Frontal cortex (tissue), 4 donors: ENCODE data around the gene ZNF205. TPM values are rescaled to one million over a fixed set of nuclear protein-coding genes. Genes with fewer than 3 reads are reported as not detected.
"Not testable (repeated sequence)": the region's sequence is repeated elsewhere in the genome, so short reads cannot be mapped to it uniquely, and the experiment has no call there.

Experiments
- DNase-seq, 2 donors: peaks; one replicate each; pipeline ENCODE4 v3.0.0; 2012; ENCODE audit warnings: low spot score in 2 of 2
- FAIRE-seq: peaks from 2 replicates; lab custom pipeline; 2012; peaks lifted over from hg19 to GRCh38; lab: Jason Lieb, UNC
- small RNA-seq: library from RNA; depleted of rRNA; stranded (forward); fragments of <200 nt; gene quantifications from one replicate; pipeline ENCODE3, GENCODE V24; 2014
- total RNA-seq: library from RNA; depleted of rRNA; stranded (reverse); fragments of >200 nt; gene quantifications from one replicate; pipeline ENCODE4 v1.2.3, GENCODE V29; 2014
- donor health status: control.
- donor health status: control.
- donor health status: control.

Gene ZNF205
- total RNA-seq, 1 donor from 2014 or later: 17.9 TPM

DNA sequence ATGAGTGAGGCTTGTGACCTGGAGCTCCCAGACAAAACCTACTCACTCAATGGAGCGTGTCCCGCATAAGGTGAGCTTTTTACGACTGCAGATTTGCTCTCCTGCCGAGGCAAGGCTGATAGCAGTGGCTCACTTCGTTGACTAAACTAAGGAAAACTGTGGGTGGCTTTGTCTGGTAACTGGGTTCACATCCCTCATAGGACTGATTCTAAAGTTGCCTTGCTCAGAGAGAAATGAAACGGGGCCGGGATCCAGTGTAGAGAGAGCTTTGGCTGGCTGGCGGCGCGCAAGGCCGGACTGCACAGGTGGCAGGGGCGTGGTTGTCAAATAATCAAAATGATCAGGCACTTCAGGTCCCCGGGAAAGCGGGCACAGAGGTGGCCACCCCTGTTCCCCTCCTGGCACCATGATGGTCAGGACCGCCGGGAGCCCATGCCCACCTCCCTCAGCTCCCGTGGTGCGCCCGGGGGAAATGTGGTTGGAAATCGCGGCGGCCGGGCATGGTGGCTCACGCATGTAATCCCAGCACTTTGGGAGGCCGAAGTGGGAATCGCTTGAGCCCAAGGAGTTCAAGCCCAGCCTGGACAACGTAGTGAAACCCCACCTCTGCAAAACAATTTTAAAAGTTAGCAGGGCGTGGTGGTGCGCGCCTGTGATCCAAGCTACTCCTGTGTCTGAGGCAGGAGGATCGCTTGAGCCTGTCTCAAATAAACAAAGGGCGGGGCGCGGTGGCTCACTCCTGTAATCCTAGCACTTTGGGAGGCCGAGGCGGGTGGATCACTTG lies 49.0 kb downstream of the ZNF205 start:
- DNase-seq (no peak), FAIRE-seq (no peak)

DNA sequence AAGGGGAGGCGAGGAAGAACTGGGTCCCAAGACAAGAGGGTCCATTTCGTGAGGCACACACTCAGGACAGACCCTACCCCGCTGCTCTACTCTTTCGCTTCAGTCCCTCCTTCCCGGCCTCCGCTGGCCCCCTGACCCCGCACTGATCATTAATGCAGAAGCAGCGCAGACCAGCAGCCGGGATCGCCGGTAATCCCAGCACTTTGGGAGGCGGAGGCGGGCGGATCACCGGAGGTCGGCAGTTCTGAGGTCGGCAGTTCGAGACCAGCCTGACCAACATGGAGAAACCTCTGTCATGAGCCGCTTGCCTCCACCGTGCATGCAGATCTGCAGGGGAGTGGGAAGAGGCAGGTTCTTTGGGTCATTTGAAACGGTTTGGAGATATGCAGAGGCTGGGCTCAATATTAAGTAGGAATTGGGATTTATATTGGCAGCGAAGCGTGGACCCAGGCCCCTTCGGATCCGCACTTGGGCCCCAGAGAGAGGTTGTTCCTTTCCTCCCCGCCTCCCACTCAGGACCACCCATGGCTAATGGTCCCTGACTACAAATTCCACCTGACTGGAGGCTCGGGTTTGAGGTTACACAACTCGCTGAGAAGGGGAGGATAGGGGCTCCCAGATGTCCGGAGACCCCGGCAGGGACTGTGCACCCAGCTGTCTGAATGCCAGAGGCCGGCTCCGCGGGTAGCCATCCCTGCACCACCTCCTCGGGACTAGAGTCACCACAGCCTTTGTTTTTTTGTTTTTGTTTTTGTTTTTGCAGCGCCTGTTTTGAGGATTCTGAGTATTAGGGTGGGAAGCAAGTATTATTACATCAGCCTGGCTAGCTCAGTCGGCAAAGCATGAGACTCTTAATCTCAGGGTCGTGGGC lies 52.0 kb downstream of the ZNF205 start:
- no peak for FAIRE-seq
- DNase-seq: no peak

DNA sequence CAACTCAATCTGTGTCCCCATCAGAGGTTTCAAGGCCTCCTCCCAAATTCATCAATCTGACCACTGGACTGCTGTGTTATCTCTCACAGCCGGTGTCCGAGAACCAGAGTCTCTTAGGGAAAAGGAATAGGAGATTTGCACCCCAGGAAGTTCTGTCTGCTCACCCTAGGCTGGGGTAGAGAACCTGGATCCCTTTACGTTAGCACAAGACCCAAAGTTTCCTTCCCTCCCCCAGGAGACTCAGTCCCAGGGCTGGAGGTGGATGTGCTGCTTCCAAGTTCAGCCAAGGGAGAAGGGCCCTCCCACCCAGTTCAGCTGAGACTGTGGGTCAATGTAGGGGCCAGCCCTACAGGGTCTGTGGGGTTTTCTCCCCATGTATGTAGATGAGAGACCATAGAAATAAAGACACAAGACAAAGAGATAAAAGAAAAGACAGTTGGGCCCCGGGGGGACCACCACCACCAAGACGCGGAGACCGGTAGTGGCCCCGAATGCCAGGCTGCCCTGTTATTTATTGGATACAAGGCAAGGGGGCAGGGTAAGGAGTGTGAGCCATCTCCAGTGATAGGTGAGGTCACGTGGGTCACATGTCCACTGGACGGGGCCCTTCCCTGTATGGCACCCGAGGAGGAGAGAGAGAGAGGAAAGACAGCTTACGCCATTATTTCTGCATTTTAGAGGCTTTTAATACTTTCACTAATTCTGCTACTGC lies 52.9 kb downstream of the ZNF205 start:
- FAIRE-seq: no peak

DNA sequence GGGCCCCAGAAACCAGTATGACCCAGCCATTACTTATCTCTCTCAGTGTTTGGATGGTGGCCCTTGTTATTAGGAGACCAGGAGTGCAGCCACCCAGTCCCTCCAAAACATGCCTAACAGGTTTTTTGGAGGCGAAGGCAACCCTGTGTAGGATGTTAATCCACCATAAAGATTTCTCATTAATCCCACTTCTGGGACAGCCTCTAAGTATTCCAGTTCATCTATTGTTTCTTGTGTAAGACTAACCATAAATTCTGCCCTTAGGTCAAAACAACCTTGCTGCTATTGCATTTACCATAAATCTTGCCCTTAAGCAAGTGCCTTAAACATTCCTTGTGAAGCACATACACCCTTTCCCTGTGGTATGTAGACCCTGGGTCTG lies 54.1 kb downstream of the ZNF205 start:
- FAIRE-seq (no peak), DNase-seq (no peak)

More for the DNA sequence above, 52.9 kb downstream of the ZNF205 start:
- no peak for DNase-seq

DNA sequence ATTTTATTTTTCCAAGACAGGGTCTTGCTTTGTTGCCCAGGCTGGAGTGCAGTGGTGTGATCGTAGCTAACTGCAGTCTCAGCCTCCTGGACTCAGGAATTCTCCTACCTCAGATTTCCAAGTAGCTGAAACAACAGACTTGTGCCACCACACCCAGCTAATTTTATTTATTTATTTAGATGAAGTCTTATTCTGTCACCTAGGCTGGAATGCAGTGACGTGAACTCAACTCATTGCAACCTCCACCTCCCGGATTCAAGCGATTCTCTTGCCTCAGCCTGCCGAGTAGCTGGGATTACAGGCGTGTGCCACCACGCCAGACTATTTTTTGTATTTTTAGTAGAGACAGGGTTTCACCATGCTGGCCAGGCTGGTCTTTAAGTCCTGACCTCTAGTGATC lies 56.3 kb downstream of the ZNF205 start:
- not testable (repeated sequence) for FAIRE-seq, DNase-seq

Small RNAs within 50 kb of the gene (small RNA-seq; reads per million reads assigned to genes)
- 0.20 reads per million for gene RNU1-22P

Other genes starting within 250 kb of the ZNF205 start
- gene FLYWCH2, start 229.4 kb upstream of the ZNF205 start, total RNA-seq: 46.5 TPM
- 22.8 TPM for gene FLYWCH1, start 200.7 kb upstream of the ZNF205 start, total RNA-seq
- gene KREMEN2, start 148.3 kb upstream of the ZNF205 start, total RNA-seq: not detected
- gene PAQR4, start 143.2 kb upstream of the ZNF205 start, total RNA-seq: 18.3 TPM
- 1.2 TPM for gene PKMYT1, start 132.1 kb upstream of the ZNF205 start, total RNA-seq
- not detected for gene CLDN9, start 99.7 kb upstream of the ZNF205 start, total RNA-seq
- 0.41 TPM for gene CLDN6, start 94.4 kb upstream of the ZNF205 start, total RNA-seq
- 0.82 TPM for gene TNFRSF12A, start 92.2 kb upstream of the ZNF205 start, total RNA-seq
- 15.5 TPM for gene HCFC1R1, start 88.6 kb upstream of the ZNF205 start, total RNA-seq
- gene THOC6, start 88.6 kb upstream of the ZNF205 start, total RNA-seq: 6.1 TPM
- gene BICDL2, start 75.6 kb upstream of the ZNF205 start, total RNA-seq: not detected
- gene MMP25, start 66.0 kb upstream of the ZNF205 start, total RNA-seq: 0.41 TPM
- gene IL32, start 46.9 kb upstream of the ZNF205 start, total RNA-seq: 0.82 TPM
- gene ZSCAN10, start 13.3 kb upstream of the ZNF205 start, total RNA-seq: not detected
- 6.9 TPM for gene ZNF213, start 22.4 kb downstream of the ZNF205 start, total RNA-seq
- gene OR1F1, start 75.6 kb downstream of the ZNF205 start, total RNA-seq: 0.41 TPM
- 16.7 TPM for gene ZNF200, start 122.6 kb downstream of the ZNF205 start, total RNA-seq
- under 0.01 TPM for gene MEFV, start 144.0 kb downstream of the ZNF205 start, total RNA-seq
- 45.7 TPM for gene ZNF263, start 170.9 kb downstream of the ZNF205 start, total RNA-seq
- 22.0 TPM for gene TIGD7, start 192.8 kb downstream of the ZNF205 start, total RNA-seq
- gene ZNF75A, start 192.9 kb downstream of the ZNF205 start, total RNA-seq: 33.4 TPM
- gene OR2C1, start 243.3 kb downstream of the ZNF205 start, total RNA-seq: 0.82 TPM